Endothelial cell of hepatic sinusoid (primary cell): ENCODE results near the gene C17orf50.
"Not testable (repeated sequence)": the region's sequence is repeated elsewhere in the genome, so short reads cannot be mapped to it uniquely, and the experiment has no call there.

Source experiments
- in situ Hi-C: cut with HindIII; loops from 2 replicates; pipeline ENCODE4 v1.10.0; 2017; ENCODE audit warnings: low sequenced_read_pairs

The C17orf50 gene

DNA sequence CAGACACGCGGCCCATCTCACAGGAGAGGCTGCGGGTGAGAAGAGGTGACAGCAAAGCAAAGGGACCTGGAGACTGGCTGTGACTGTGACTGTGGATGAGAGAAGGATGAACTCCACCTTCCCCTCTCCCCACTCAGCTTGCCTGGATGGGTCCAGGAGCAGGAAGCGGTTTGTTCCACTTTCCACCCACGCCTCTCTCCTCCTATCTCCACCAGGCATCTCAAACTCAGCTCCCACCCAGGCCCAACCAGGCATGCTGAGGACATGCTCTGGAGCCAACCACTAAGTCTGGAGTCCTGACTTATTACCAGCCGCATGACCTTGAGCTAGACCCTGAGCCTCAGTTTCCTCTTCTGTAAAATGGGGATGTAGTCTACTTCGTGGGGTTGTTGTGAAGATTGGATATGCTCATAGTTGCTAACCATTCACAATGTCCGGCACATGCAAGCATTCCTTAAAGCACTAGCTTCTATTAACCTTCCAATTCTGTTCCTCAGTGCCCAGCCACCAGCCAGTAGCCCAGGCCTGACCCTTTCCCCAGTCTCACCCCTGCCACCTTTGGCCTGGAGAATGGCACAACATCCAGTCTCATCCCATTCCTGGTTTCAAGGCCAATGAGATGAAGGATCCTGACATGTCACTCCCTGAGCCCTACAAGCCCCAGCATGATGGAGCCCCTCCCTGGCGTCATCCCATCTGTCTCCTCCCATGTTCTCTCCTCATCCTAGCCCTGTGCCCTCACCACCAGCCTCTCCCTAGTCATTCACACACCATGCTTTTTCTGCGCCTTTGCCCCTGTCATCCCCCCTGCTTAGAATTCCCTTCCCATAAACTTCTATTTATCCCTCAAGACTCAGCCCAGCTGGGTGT is 9.9 kb upstream of the C17orf50 start:
- in situ Hi-C loops = no loop called here

DNA sequence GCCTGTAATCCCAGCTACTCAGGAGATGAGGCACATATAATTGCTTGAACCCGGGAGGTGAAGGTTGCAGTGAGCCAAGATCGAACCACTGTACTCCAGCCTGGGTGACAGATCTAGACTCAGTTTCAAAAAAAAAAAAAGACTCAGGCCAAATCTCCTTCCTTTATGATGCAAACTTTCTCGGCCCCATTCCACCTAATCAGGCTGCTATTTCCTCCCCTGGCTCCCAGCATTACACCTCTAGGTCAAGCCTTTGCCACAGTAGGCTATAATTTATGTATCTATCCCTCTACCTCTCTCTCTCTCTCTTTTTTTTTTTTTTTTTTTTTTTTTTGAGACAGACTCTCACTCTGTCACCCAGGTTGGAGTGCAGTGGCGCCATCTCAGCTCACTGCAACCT is 9.1 kb upstream of the C17orf50 start:
- in situ Hi-C loops = not testable (repeated sequence)

DNA sequence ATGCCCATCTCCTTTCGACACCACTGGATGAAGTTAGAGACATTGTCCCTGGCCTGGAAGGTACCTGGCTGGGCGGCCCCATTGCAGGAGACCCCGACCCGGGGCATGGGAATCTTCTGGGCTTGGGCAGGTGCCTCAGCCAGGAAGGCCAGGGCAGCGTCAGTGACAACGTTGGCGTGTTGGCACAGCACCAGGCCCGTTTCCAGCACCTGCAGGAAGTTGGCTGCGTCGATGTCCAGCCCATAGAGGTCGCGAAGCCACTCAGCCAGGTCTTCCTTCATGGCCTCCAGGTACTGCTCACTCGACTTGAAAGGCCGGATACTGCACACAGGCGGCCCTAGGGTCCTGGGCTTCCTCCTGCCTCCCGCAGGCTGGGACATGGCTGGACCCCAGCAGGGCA is 8.2 kb upstream of the C17orf50 start:
- in situ Hi-C loops = no loop called here

DNA sequence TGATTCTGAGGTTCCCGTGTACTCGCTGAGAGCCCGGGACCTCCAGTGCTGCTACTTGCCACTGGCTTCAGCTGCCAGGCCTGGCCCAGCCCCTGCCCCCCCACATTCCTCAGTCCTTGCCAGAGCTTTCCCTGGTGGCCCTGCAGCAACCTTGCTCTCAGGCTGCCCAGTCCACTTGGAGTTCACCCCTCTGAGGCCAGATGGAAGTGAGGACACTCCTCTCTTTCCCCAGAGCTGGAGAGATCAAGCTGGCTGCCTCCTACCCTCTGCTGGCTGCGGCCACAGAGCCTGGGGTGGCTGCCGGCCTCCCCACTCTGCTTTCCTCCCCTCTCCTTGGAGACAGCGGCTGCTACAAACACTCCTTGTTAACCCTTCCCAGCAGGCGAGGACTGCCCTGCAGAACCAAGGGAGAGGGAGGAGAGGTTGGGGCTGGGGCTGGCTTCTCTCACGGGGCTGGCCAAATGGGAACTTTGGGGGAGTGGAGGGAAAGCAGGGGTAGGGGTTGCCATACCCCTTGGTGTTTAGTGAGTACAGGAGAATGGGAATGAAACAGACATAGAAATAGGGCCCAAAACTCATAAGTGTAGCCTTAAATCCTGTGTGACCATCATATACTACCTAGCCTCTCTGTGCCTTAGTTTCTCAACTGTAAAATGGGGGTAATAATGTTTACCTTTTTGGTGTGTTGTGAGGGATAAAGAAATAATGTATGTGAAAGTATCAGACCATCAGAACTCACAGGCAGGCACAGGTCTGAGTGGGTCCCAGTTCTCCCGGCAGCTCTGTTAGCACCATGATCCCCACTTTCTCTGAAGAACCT is 7.5 kb upstream of the C17orf50 start, which contains the start of gene GAS2L2:
TSS of gene GAS2L2 (minus strand) at position 295 of the 820 bp plus-strand sequence. CDS start 389 bp downstream, outside the sequence.
- in situ Hi-C loops = no loop called here

DNA sequence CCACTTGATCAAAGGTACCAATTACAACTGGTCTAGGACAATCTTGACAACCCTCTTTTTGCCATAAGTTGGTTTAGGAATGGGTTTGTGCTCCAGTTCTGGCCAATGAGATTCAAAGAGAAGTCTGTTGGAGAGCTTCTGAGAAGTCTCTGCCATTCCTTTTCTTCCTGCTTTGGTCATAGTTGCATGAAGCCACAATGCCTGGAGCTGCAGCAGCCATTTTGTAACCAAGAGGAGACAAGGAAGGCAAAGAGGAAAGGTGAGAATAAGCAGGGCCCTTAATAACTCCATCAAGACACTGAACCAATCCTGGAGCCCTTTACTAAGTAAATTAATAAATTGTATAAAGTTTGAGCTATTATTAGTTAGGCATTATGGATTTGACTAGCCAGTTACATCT is 3.4 kb upstream of the C17orf50 start:
- in situ Hi-C loops = no loop called here

DNA sequence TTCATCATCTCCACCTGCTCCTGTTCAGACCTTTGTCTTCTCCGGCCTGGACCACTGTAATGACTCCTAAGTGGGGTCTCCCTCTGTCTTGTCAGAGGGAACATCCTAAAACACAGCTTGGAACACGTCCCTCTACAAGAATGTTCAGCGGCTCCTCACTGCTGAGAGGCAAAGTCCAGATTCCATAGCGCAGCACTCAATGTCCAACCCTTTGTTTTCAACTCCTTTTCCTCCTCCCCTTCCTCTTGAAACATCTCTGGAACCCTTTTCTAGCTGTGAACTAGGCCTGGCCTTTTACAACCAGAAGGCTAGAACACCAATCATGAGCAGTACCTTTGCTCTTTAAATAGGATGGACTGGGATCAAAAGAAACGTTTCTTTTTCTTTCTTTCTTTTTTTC is 914 bp downstream of the C17orf50 start:
- in situ Hi-C loops = no loop called here

DNA sequence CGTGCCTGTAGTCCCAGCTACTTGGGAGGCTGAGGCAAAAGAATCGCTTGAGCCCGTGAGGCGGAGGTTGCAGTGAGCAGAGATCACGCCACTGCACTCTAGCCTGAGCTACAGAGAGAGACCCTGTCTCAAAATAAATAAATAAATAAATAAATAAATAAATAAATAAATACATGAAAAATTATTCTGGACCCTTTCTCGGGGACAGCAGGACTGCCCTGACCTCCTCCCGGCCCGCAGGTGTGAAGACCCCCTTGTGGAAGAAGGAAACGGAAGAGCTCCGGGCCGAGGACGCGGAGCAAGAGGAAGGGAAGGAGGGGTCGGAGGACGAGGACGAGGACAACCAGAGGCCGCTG is 3.1 kb downstream of the C17orf50 start:
- in situ Hi-C loops = no loop called here

DNA sequence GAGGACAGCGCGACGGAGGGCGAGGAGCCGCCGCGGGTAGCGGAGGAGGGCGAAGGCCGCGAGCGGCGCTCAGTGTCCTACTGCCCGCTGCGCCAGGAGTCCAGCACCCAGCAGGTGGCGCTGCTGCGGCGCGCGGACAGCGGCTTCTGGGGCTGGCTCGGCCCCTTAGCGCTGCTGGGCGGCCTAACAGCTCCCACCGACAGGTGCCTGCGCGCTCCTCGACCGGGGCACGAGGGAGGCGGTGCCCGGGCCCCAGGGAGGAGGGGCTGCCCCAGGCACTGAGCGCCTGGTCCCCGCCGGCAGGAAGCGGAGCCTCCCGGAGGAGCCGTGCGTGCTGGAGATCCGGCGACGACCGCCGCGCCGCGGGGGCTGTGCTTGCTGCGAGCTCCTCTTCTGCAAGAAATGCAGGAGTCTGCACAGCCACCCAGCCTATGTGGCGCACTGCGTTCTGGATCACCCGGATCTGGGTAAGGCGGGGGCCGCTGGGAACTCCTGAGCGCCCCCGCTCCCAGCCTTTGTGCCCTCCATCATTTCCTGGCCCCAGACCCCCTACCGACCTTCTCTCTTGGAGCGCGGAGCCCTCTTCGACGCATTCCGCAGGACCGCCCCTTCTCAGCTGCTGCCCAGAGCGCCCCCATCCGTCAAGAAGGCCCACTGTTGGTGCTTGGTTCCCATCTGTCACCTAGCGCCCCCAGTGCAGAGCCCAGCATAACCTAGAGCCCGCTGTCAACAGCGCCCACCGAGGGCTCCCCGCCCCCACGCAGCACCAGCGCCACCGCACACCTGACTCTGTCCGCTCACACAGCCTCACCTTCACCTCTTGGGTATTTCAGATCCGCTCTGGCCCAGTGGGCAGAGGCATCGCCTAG is 3.7 kb downstream of the C17orf50 start:
- in situ Hi-C loops = no loop called here

DNA sequence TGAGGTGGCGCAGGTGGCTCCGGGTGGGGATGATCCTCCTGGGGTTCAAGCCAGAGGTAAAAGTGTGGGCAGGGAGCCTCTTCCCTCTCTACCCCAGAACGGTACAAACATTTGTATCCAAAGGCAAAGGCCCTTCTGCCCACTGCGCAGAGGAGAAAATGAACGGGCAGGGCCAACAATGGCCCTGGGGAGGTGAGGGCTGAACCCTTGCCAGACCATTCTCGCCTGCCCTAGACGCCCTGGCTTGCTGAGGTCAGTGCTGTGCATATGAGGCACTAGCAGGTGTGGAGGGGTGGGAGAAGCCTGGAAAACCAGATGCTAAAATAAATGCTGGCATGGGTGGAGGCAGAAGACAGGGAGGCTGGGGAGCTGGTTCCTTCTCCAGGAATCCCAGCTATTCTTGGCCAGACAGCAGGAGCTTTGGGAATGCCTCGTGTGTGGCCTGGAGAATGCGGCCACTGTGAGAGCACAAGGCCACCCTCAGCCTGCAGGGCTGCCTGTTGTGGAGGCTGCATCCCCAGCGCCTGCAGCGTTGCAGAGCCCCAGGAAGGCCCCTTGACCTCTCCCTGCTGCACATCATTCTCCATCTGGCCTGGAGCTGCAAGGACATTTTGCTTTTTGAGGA is 4.5 kb downstream of the C17orf50 start:
- in situ Hi-C loops = no loop called here

DNA sequence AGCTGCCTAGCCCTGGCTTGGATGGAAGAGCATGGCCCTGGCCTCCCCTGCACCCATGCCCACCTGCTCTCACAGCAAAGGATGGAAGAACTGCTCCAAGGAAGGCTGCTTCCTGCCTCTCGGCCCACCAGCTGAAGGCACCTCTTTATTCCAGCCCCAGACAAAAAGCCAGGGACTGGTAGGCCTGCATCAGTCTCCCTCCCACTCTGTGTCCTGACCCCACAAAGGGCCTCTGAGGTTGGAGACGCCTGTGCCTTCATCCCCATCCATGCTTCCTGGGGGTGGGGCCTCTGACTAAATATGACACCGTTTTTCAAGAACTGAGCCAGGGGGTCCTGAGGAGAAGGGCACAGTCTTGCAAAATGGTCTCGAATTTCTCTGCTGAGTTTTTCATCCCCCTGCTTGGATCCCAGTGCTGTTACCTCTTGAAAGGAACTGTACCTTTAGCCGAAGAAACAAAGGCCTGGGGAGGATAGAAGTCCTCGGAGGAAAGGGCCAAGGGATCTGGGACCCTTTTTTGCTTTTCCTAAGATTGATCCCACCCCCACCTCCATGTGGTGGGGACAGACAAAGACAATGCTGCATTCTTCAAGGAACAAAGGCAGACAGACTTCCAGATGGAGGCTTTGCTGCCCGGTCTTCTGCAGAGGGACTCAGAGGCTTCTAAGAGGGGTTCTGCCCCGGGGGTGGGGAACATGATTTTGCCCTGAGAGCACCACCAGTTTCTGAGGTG is 5.2 kb downstream of the C17orf50 start:
- in situ Hi-C loops = no loop called here

DNA sequence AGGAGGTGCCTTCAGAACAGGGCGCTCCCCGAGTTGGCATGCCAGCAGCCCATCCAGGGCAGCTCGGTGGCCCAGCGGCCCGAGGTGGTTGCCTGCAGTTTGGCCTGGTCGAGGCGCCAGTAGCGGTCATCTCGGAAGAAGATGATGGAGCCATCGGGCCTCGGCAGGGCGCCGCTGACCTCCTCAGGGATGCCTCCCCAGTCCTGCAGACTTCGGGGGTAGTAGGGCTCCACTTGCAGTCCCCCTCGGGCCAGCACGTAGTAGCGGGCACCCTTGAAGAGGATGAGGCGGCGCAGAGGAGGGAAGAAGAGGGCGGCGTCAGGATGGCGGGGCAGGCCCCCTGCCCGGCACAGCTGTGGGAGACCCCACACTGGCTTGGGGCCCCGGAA is 5.8 kb downstream of the C17orf50 start:
- in situ Hi-C loops = no loop called here

DNA sequence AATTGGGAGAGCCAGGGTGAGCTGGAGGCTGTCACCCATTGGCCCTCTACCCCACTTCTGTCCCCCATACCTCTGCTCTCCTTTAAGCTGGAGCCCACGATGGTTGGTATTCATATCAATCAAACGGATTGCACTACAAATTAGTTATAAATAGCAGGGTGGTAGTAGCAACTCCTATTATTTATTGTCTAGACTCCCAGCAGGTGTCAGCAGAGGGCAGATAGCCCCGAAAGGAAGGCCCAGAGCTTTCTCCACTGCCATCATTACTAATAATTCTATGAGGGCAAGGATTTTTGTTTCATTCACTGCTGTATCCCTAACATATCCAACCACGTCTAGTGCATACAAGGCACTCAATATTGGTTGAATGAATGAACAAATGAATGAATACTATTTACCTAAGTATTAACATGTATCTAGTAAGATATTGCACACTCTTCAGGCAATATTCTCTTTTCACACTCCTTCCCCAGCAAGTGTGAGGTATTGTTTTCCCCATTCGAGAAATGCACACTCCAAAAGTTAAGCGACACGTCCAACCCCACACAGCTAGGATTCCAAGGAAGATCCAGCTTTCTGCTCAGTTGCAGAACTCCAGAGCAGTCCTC is 6.3 kb downstream of the C17orf50 start:
- in situ Hi-C loops = no loop called here

DNA sequence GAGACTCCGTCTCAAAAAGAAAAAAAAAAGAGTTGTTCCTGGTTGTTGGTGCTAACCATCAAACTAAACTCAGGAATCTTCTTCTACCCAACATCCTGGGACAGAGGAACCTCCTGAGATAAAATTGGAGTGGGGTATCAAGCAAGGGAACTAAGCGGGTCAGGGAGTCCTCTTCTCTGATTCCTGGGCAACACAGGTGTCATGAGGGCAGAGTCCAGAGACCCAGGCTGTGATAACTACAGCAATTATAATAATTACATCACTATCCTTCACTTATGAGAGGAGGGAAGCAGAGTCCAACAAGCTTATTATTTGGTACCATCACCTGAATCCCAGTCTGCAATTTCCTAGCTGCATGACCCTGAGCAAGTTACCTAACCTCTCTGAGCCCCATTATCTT is 8.1 kb downstream of the C17orf50 start:
- in situ Hi-C loops = no loop called here

DNA sequence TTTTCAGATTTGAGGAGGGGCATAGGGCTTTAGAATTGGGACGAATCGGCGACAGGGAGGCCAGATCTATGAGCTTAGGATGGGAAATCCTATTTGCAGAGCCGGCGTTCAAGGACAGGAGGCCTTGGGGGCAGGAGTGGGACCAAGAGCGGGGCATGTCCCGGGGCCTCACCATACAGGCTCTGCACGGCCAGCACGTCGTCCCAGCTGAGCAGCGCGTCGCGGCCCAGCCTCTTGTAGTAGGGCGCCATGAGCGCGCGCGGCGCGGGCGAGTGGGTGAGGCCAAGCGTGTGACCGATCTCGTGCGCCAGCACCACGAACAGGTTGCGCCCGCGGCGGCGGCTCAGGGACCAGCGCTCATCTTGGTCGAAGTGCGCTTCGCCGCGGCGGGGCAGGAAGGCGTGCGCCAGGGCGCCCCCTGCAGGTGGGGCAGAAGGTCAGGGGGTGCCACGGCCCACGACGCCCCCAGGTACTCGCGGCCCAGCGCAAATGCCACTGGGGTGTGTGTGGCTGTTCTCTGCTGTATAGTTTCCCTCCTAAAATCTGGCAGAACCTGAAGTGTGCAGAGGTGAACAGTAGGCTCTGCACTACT is 9.3 kb downstream of the C17orf50 start:
- in situ Hi-C loops = no loop called here

DNA sequence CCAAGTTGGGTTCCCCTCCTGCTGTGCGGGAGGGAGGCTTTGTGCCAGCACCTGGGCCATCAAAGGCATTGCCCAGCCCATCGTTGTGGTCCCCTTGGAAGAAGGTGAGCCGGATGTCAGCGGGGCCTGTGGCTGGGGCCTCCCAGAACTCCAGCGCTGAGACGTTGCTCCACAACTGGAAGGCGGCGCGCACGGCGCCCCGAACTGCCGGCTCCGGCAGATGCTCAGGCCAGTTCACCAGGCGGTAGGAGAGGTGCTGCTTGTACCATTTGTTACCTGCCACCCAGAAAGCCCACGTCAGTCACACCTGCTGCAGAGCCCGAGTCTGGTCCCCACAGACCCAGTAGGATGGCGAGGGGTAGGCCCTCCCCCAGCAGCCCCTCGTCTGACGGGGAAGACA is 12.4 kb downstream of the C17orf50 start:
- in situ Hi-C loops = no loop called here

DNA sequence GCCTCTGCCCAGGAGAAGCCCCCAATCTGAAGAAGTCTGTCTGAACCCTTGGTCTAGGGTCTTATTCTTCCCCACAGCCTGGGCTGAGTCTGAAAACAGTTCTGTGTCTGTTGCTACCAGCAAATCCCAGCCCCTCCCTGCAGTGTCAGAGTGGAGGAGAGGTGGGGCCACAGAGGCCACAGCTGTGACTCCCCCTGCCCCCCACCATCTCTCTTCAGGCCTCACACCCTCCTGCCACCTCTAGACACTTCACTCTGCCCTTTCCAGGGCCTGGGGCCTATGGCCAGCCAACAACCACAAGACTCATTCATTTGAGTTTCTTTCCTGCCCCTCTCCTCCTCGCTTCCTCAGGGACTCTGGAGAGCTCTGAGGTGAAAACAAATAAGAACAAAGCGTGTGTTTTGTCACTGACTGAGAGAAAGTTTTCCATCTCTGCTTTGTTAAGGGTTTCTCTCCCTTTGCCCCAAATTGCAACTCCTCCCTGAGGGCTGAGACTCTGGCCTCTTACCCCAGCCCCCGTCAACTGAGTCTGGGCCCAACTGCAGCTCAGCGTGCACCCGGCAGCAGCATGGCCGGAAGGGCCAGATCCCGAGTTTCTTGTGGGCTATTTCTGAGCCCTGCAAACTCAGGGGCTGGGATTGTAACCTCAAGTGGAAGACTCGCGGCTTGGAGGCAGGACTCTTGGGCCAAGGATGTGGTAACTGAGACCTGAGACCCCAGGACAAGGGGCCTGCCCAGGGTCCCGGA is 13.2 kb downstream of the C17orf50 start:
- in situ Hi-C loops = no loop called here

DNA sequence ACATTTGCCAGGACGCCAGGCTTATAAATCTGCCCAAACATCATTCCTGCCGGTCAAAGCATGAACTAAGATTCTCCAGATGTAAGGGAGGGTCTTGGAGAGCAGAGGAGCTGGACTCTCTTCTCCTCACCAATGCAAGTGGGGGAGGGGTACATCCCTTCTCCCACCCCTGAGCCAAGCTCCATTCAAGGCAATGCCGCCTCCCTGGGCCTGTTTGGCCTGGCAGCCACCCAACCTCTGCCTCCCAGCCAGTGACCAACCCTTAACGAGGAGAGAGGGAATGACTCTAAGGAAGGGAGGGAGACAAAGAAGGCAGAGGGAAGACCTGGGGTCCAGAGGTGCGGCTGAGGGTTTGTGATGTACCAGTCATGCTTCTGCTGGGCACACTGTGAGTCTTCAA is 13.8 kb downstream of the C17orf50 start:
- in situ Hi-C loops = no loop called here

DNA sequence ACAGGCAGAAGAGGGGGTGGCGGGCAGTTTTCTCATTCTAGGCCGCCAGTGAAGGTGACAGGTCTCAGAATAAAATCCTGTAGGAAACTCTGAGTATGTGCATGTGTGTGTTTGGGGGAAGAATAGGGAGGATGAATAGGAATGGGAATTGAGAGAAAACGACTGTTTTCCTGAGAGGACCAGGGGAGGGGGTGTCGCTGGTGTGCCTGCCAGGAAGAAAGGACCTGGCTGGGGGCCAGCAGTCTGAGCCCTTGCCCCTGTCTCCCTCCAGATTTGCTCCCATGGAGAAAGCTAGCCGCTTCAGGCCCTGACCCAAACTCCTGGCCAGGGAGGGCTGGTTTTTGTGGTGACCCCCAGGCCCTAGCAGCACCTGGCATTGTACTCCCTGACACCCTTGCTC is 14.4 kb downstream of the C17orf50 start:
- in situ Hi-C loops = no loop called here

DNA sequence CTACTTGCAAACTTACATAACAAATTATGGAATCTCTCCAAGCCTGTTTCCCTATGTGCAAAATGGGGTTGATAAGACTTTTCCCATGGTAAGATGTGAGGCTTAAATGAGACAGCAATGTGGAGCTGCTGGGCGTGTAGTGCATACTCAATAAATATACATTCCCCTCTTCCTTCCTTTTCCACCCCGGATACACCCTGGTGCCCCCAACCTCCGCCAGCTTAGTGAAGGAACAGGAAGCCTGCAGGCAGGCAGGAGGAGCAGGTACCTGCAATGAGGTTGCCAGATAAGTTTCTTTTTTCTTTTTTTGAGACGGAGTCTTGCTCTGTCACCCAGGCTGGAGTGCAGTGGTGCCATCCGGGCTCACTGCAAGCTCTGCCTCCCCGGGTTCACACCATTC is 14.9 kb downstream of the C17orf50 start:
- in situ Hi-C loops = no loop called here
